K562 (cell line): ENCODE measurements around the gene SLC22A7. TPM values are rescaled to one million over a fixed set of nuclear protein-coding genes. Genes with fewer than 3 reads are reported as not detected.

ENCODE experiments used
- ATAC-seq: fragments of 200-7000 bp; cut with Tn5 transposase; 3 replicates; pipeline ENCODE4 v1.9.1; 2020; ENCODE audit warnings: moderate library complexity
- BruUV-seq: library from RNA; stranded (reverse); fragments of 400-500 nt; replicated peaks from 2 replicates; lab custom pipeline; 2021; lab: Mats Ljungman, UMichigan
- CTCF ChIA-PET: fragments of 300-600 bp; formaldehyde crosslinking; extraction: SDS; loops from one replicate; lab custom pipeline; 2021; ENCODE audit warnings: low intra/inter-chr PET ratio; lab: Yijun Ruan, JAX
- POLR2A ChIA-PET: fragments of 300-600, 350-650 bp; sonication (Branson Sonifier 250); formaldehyde crosslinking; extraction: SDS; loops from one replicate; lab custom pipeline; 2021; ENCODE audit warnings: antibody characterized with exemption, inconsistent platforms; lab: Yijun Ruan, JAX
- DNase-seq, 4 experiments: peaks; one replicate each; pipeline versions ENCODE4 v3.0.0 to v3.0.0-alpha.2; 2011 to 2018; ENCODE audit warnings: low spot score in 3 of 4, mixed read lengths in 3 of 4; ENCODE audit errors: extremely low read depth in 1 of 4
- FAIRE-seq: peaks from 2 replicates; lab custom pipeline; 2011; peaks lifted over from hg19 to GRCh38; lab: Jason Lieb, UNC
- H2AFZ ChIP-seq: 2 replicates; pipeline ENCODE4 v1.6.0; 2011; ENCODE audit warnings: low read depth, low read length, control low read depth, inconsistent platforms
- H3K27ac ChIP-seq: fragments of 200-600 bp; 3 replicates; pipeline ENCODE4 v1.8.0; 2011; ENCODE audit warnings: low read depth, mild to moderate bottlenecking, control low read depth, inconsistent platforms, low read length, moderate library complexity, mixed read lengths; ENCODE audit errors: extremely low read depth
- H3K27me3 ChIP-seq, 2 experiments: fragments of 300-600 bp in 1 of 2; 2 replicates in 1 of 2; 3 replicates in 1 of 2; pipeline versions ENCODE4 v1.6.0 to v1.8.0; 2011; ENCODE audit warnings: inconsistent platforms in 2 of 2, low read length in 2 of 2, mild to moderate bottlenecking in 1 of 2, mixed read lengths in 1 of 2, moderate library complexity in 1 of 2; ENCODE audit not compliant: control insufficient read depth in 2 of 2, insufficient read depth in 2 of 2
- H3K36me3 ChIP-seq: fragments of 300-600 bp; 3 replicates; pipeline ENCODE4 v1.8.0; 2011; ENCODE audit warnings: mild to moderate bottlenecking, low read length, inconsistent platforms; ENCODE audit not compliant: control insufficient read depth, insufficient read depth
- H3K4me1 ChIP-seq, 2 experiments: fragments of 200-600 bp in 1 of 2; replicated peaks in 1 of 2; 2 replicates in 1 of 2; 3 replicates in 1 of 2; pipeline versions ENCODE4 v1.5.1 to v1.8.0; 2011; ENCODE audit warnings: inconsistent platforms in 2 of 2, low read length in 2 of 2, mild to moderate bottlenecking in 1 of 2, mixed read lengths in 1 of 2, moderate library complexity in 1 of 2; ENCODE audit not compliant: control insufficient read depth in 2 of 2, insufficient read depth in 2 of 2
- H3K4me2 ChIP-seq: 2 replicates; pipeline ENCODE4 v1.6.1; 2011; ENCODE audit warnings: low read length, control low read depth, inconsistent platforms, mixed read lengths; ENCODE audit not compliant: insufficient read depth
- H3K4me3 ChIP-seq: fragments of 200-600 bp; sonication (generic), shearing (Covaris generic); 2 replicates; pipeline ENCODE4 v1.5.1; 2016; ENCODE audit warnings: control low read depth, inconsistent platforms
- H3K79me2 ChIP-seq: fragments of 200-600 bp; 3 replicates; pipeline ENCODE4 v1.8.0; 2011; ENCODE audit warnings: low read length, inconsistent platforms; ENCODE audit not compliant: control insufficient read depth, insufficient read depth
- H3K9ac ChIP-seq, 2 experiments: 2 replicates each; pipeline versions ENCODE4 v1.6.0 to v1.6.1; 2011; ENCODE audit warnings: low read depth in 2 of 2, low read length in 2 of 2, control low read depth in 1 of 2, inconsistent platforms in 1 of 2, mild to moderate bottlenecking in 1 of 2, mixed read lengths in 1 of 2; ENCODE audit not compliant: insufficient read depth in 1 of 2
- H3K9me1 ChIP-seq: one replicate; pipeline ENCODE4 v1.6.0; 2011; ENCODE audit warnings: inconsistent platforms, mild to moderate bottlenecking, low read length, moderate library complexity; ENCODE audit not compliant: control insufficient read depth, insufficient read depth
- H3K9me3 ChIP-seq: replicated peaks from 2 replicates; pipeline ENCODE4 v1.5.1; 2011; ENCODE audit warnings: low read depth, low read length, inconsistent platforms; ENCODE audit not compliant: control insufficient read depth, insufficient read depth
- H4K20me1 ChIP-seq: replicated peaks from 2 replicates; pipeline ENCODE4 v1.6.1; 2011; ENCODE audit warnings: low read length, inconsistent platforms, mixed read lengths; ENCODE audit not compliant: control insufficient read depth, insufficient read depth
- ATF1 ChIP-seq, 2 experiments: fragments of 450-650 bp in 1 of 2; IDR thresholded peaks; 2 replicates each; pipeline ENCODE4 v1.6.1; 2016; ENCODE audit warnings: missing compliant biosample characterization in 1 of 2, missing genetic modification characterization in 1 of 2
- CHD2 ChIP-seq: IDR thresholded peaks from 2 replicates; pipeline ENCODE4 v1.6.1; 2011; ENCODE audit warnings: low read depth, low read length
- DPF2 ChIP-seq: fragments of 450-650 bp; IDR thresholded peaks from 2 replicates; pipeline ENCODE4 v1.6.1; 2016
- IRF9 ChIP-seq: fragments of 450-650 bp; IDR thresholded peaks from 2 replicates; pipeline ENCODE4 v1.6.1; 2016; ENCODE audit warnings: missing biosample characterization, missing genetic modification characterization
- MAX ChIP-seq: sonication (generic); formaldehyde crosslinking; IDR thresholded peaks from 2 replicates; pipeline ENCODE4 v1.9.0; 2022; ENCODE audit warnings: mild to moderate bottlenecking, missing genetic modification reagents
- NFXL1 ChIP-seq: fragments of 450-650 bp; formaldehyde crosslinking; IDR thresholded peaks from 2 replicates; pipeline ENCODE4 v1.4.0; 2021; ENCODE audit warnings: mild to moderate bottlenecking
- ZFP1 ChIP-seq: fragments of 450-650 bp; formaldehyde crosslinking; IDR thresholded peaks from 2 replicates; pipeline ENCODE4 v1.4.0; 2020; ENCODE audit warnings: mild to moderate bottlenecking, mixed read lengths
- ZNF184 ChIP-seq: sonication (generic); formaldehyde crosslinking; IDR thresholded peaks from 2 replicates; pipeline ENCODE4 v1.5.0; 2020; ENCODE audit warnings: missing genetic modification reagents
- ZNF655 ChIP-seq: fragments of 250-450 bp; sonication (Bioruptor Pico); IDR thresholded peaks from 2 replicates; pipeline ENCODE4 v1.5.0; 2021
- WGBS: fragments of 100-300 bp; shearing (Covaris generic); methylation state at CpG from one replicate; pipeline ENCODE4 v1.1.6; 2016; ENCODE audit warnings: low coverage, mixed read lengths; ENCODE audit not compliant: insufficient coverage; ENCODE audit errors: missing lambda C conversion rate; 5-methylcytosine and 5-hydroxymethylcytosine counted together
- in situ Hi-C: fragments of 300-500 bp; cut with MboI; formaldehyde crosslinking; loops from 4 replicates; pipeline ENCODE4 v1.15.0; 2018; ENCODE audit warnings: inconsistent platforms, mixed read lengths
- intact Hi-C: fragments of 100-400 bp; cut with micrococcal nuclease; formaldehyde crosslinking; loops from 2 replicates; pipeline ENCODE4 v1.14.2; 2022
- polyA plus RNA-seq, 8 experiments: library from polyadenylated mRNA; depleted of rRNA in 4 of 8; stranded (reverse) in 5 of 8; unstranded in 3 of 8; fragments of >200 nt; fragmentation: Nextera tagmentation in 2 of 8; fragmentation: Illumina TruSeq in 1 of 8; extraction: Ambion mirVana in 2 of 8; extraction: Trizol in 1 of 8; gene quantifications; 2 replicates each; pipeline versions ENCODE4 v1.2.1 to v1.2.3, GENCODE V29; 2011 to 2014; ENCODE audit warnings: inconsistent platforms in 1 of 8, missing spikeins in 1 of 8
- total RNA-seq, 7 experiments: library from RNA; depleted of rRNA in 6 of 7; stranded (reverse); fragments of >200 nt in 6 of 7; fragmentation: Illumina TruSeq in 2 of 7; extraction: Trizol in 2 of 7; gene quantifications; 2 replicates each; pipeline versions ENCODE4 v1.2.1 to v1.2.3, GENCODE V29; 2011 to 2021; ENCODE audit warnings: low replicate concordance in 1 of 7

Gene SLC22A7
- total and polyA plus RNA-seq, 9 of the 15 experiments (the other 6 are each of a cell fraction or from before 2014, with no cell fraction given): not detected

GRCh38 chr6:43277306-43277642 is 20.8 kb upstream of the SLC22A7 start (continued):
- TF ChIP-seq IRF9 (tag) (no peak), CHD2 (no peak), ZNF655 (CRISPR knock-in tag) (no peak), ATF1 (CRISPR knock-in tag; IDR thresholded peaks at IDR 0.05) (no peak), ATF1 (tag; IDR thresholded peaks at IDR 0.05) (no peak)

- POLR2A ChIA-PET: interaction anchor here (0.6 kb wide), 1 partner anchor 188 kb away, joined by 4 read pairs; no protein-coding TSS in a partner anchor
- no peak overlapping the region for H3K4me3 ChIP-seq
- WGBS: 18% methylated on average over 13 of the region's 13 CpGs
These were observed 20.2 kb upstream of the SLC22A7 start for GRCh38 chr6:43277643-43278523.

More at GRCh38 chr6:43277643-43278523, 20.2 kb upstream of the SLC22A7 start:
- in situ Hi-C loops: no loop called here
- no peak overlapping the region for H3K27ac ChIP-seq
- TF ChIP-seq NFXL1 (no peak), DPF2 (no peak), ZFP1 (no peak), MAX (CRISPR knock-in tag) (0 out of 2 replicates have a peak, but pooled peaks have one; percentile 14), ZNF184 (CRISPR knock-in tag) (no peak)
- DNase-seq (no peak), FAIRE-seq (no peak), ATAC-seq (no peak)
- peaks cover 50 to 89% of the 10 kb centered on the region in 2 experiments for H3K27me3 ChIP-seq
- H4K20me1 ChIP-seq: no peaks in the 10 kb centered on the region
- H3K9me3 ChIP-seq: no peaks in the 10 kb centered on the region
- intact Hi-C loops: no loop called here
- no peaks in the 10 kb centered on the region for H3K36me3 ChIP-seq
- H3K79me2 ChIP-seq: no peaks in the 10 kb centered on the region
- peaks cover 0 to 27% of the 10 kb centered on the region in 2 experiments; a peak in 2 of 5 replicates for H3K4me1 ChIP-seq
- no peak overlapping the region for H3K9ac ChIP-seq
- no peak overlapping the region for H3K4me2 ChIP-seq
- CTCF ChIA-PET: no interaction called here
- H3K9me1 ChIP-seq: no peaks in the 10 kb centered on the region
- no peak overlapping the region for H2AFZ ChIP-seq
- no TSS peak for BruUV-seq
